GM18499 (cell line): Measurements from ENCODE around the gene PDE5A.
"Not testable (repeated sequence)": the region's sequence is repeated elsewhere in the genome, so short reads cannot be mapped to it uniquely, and the experiment has no call there.

Source experiments
- ATAC-seq: cut with Tn5 transposase; IDR thresholded peaks from one replicate; pipeline ENCODE4 v1.9.1; 2021; ENCODE audit warnings: moderate number of reproducible peaks; ENCODE audit not compliant: insufficient read depth, unreplicated experiment

PDE5A gene

GRCh38 chr4:119628281-119629141 is at the start of gene PDE5A:
TSS of gene PDE5A (minus strand) at chr4:119628804. CDS start at chr4:119628671, 133 bp downstream.
- peak; percentile 77 for ATAC-seq

- no peak for ATAC-seq
Observed at GRCh38 chr4:119676101-119676500, 47.5 kb upstream of the PDE5A start.

- ATAC-seq = no peak
Observed at GRCh38 chr4:119675391-119675790, 46.8 kb upstream of the PDE5A start.

- ATAC-seq = no peak
Observed at GRCh38 chr4:119672938-119673337, 44.3 kb upstream of the PDE5A start.

GRCh38 chr4:119672086-119672485 is 43.5 kb upstream of the PDE5A start:
- no peak for ATAC-seq

- no peak for ATAC-seq
Observed at GRCh38 chr4:119671205-119671604, 42.6 kb upstream of the PDE5A start.

GRCh38 chr4:119667802-119668201 is 39.2 kb upstream of the PDE5A start:
- no peak for ATAC-seq

- no peak for ATAC-seq
Observed at GRCh38 chr4:119666653-119667091, 38.1 kb upstream of the PDE5A start.

- ATAC-seq = no peak
Observed at GRCh38 chr4:119665752-119666151, 37.1 kb upstream of the PDE5A start.

- no peak for ATAC-seq
Observed at GRCh38 chr4:119664168-119664907, 35.7 kb upstream of the PDE5A start.

GRCh38 chr4:119663160-119663788 is 34.7 kb upstream of the PDE5A start:
- ATAC-seq = no peak

- ATAC-seq = not testable (repeated sequence)
Observed at GRCh38 chr4:119662612-119663011, 34.0 kb upstream of the PDE5A start.

- no peak for ATAC-seq
Observed at GRCh38 chr4:119661231-119661630, 32.6 kb upstream of the PDE5A start.

- no peak for ATAC-seq
Observed at GRCh38 chr4:119659576-119659975, 31.0 kb upstream of the PDE5A start.

- ATAC-seq = no peak
Observed at GRCh38 chr4:119657111-119657611, 28.6 kb upstream of the PDE5A start.

- ATAC-seq = no peak
Observed at GRCh38 chr4:119656342-119656741, 27.7 kb upstream of the PDE5A start.

- ATAC-seq = no peak
Observed at GRCh38 chr4:119655111-119655837, 26.7 kb upstream of the PDE5A start.

GRCh38 chr4:119653990-119654389 is 25.4 kb upstream of the PDE5A start:
- no peak for ATAC-seq

- ATAC-seq = no peak
Observed at GRCh38 chr4:119652998-119653397, 24.4 kb upstream of the PDE5A start.

GRCh38 chr4:119648398-119648797 is 19.8 kb upstream of the PDE5A start:
- ATAC-seq = no peak
